Vagina (tissue), 2 donors: ENCODE results near the gene ZNF784. TPM values are rescaled to one million over a fixed set of nuclear protein-coding genes. Genes with fewer than 3 reads are reported as not detected.

Experiments used
- DNase-seq, 2 donors: peaks; one replicate each; pipeline ENCODE4 v3.0.0-alpha.2; 2017; ENCODE audit errors: extremely low spot score in 2 of 2
- H3K27ac ChIP-seq: fragments of 200-600 bp; sonication (generic); one replicate; pipeline ENCODE4 v1.5.1; 2019
- H3K27me3 ChIP-seq: fragments of 200-600 bp; sonication (generic); one replicate; pipeline ENCODE4 v1.5.1; 2019
- H3K36me3 ChIP-seq, 2 donors: fragments of 200-600 bp; sonication (generic); one replicate each; pipeline ENCODE4 v1.5.1; 2017 to 2019
- H3K4me1 ChIP-seq: fragments of 200-600 bp; sonication (generic); one replicate; pipeline ENCODE4 v1.5.1; 2019
- H3K4me3 ChIP-seq, 2 donors: fragments of 200-600 bp; sonication (generic); 1 replicate in 1 of 2; 2 replicates in 1 of 2; pipeline ENCODE4 v1.5.1; 2016 to 2019
- H3K9me3 ChIP-seq: fragments of 200-600 bp; sonication (generic); one replicate; pipeline ENCODE4 v1.5.1; 2019
- CTCF ChIP-seq, 3 experiments: fragments of 450-650 bp in 2 of 3; fragments of 200-600 bp in 1 of 3; sonication (generic) in 1 of 3; IDR thresholded peaks; one replicate each; pipeline ENCODE4 v1.5.1; 2017 to 2019; ENCODE audit warnings: antibody characterized with exemption in 3 of 3, mild to moderate bottlenecking in 2 of 3, moderate library complexity in 2 of 3
- POLR2A ChIP-seq, 2 donors: fragments of 450-650 bp; IDR thresholded peaks; one replicate each; pipeline ENCODE4 v1.6.1; 2017; ENCODE audit warnings: antibody characterized with exemption in 2 of 2, mild to moderate bottlenecking in 2 of 2, moderate library complexity in 2 of 2
- POLR2AphosphoS5 ChIP-seq, 2 donors: sonication (generic); formaldehyde crosslinking; IDR thresholded peaks; one replicate each; pipeline ENCODE4 v1.9.0; 2017; ENCODE audit warnings: antibody characterized with exemption in 2 of 2, mild to moderate bottlenecking in 2 of 2, low read depth in 1 of 2; ENCODE audit not compliant: insufficient read depth in 1 of 2
- intact Hi-C: fragments of 100-400 bp; cut with DNase I; formaldehyde crosslinking; loops from one replicate; pipeline ENCODE4 v1.15.1; 2023
- total RNA-seq: library from RNA; depleted of rRNA; stranded (reverse); fragments of >200 nt; gene quantifications from one replicate; pipeline ENCODE4 v1.2.3, GENCODE V29; 2016

The ZNF784 gene
- total RNA-seq, 1 donor from 2014 or later, result 5.2 TPM

- Histone ChIP-seq H3K27ac (no peak overlapping the region), H3K9me3 (no peaks in the 10 kb centered on the region), H3K4me3 (no peak overlapping the region), H3K27me3 (no peaks in the 10 kb centered on the region), H3K4me1 (no peaks in the 10 kb centered on the region), H3K36me3 (peaks cover 0 to 78% of the 10 kb centered on the region in 2 donors)
- DNase-seq, result no peak
- TF ChIP-seq CTCF (IDR thresholded peaks at IDR 0.05) (no peak), POLR2AphosphoS5 (IDR thresholded peaks at IDR 0.05; ENCODE audit: insufficient read depth in 1 of 2, low read depth in 1 of 2) (no peak), POLR2A (IDR thresholded peaks at IDR 0.05) (no peak)
- intact Hi-C loops, result loop anchor here (10.0 kb wide), 1 partner anchor 553 kb away; the partner anchor contains the start of gene PPP1R12C
These were observed 43.6 kb upstream of the ZNF784 start for GRCh38 chr19:55667958-55668357.

GRCh38 chr19:55667511-55667910 is 43.1 kb upstream of the ZNF784 start:
- Histone ChIP-seq H3K4me3 (no peak overlapping the region), H3K4me1 (no peaks in the 10 kb centered on the region), H3K9me3 (no peaks in the 10 kb centered on the region), H3K36me3 (peaks cover 0 to 79% of the 10 kb centered on the region in 2 donors), H3K27ac (no peak overlapping the region), H3K27me3 (no peaks in the 10 kb centered on the region)
- DNase-seq, result no peak
- no peak for TF ChIP-seq POLR2AphosphoS5 (IDR thresholded peaks at IDR 0.05; ENCODE audit: insufficient read depth in 1 of 2, low read depth in 1 of 2)
- no peak for TF ChIP-seq CTCF (IDR thresholded peaks at IDR 0.05)
- no peak for TF ChIP-seq POLR2A (IDR thresholded peaks at IDR 0.05)
- intact Hi-C loops, result loop anchor here (10.0 kb wide), 1 partner anchor 553 kb away; the partner anchor contains the start of gene PPP1R12C

- H3K4me1 ChIP-seq, result no peaks in the 10 kb centered on the region
- H3K36me3 ChIP-seq, result peaks cover 0 to 84% of the 10 kb centered on the region in 2 donors
These were observed 42.6 kb upstream of the ZNF784 start for GRCh38 chr19:55667006-55667381.

GRCh38 chr19:55666343-55667005 is 42.1 kb upstream of the ZNF784 start:
- no peaks in the 10 kb centered on the region for H3K9me3 ChIP-seq
- H3K36me3 ChIP-seq, result peaks cover 0 to 89% of the 10 kb centered on the region in 2 donors
- no peak overlapping the region for H3K4me3 ChIP-seq
- intact Hi-C loops, result loop anchor here (10.0 kb wide), 1 partner anchor 552 kb away; the partner anchor contains the start of gene PPP1R12C
- no peaks in the 10 kb centered on the region for H3K4me1 ChIP-seq
- no peak for DNase-seq
- no peaks in the 10 kb centered on the region for H3K27me3 ChIP-seq
- TF ChIP-seq POLR2A (IDR thresholded peaks at IDR 0.05), result no peak
- TF ChIP-seq POLR2AphosphoS5 (IDR thresholded peaks at IDR 0.05; ENCODE audit: insufficient read depth in 1 of 2, low read depth in 1 of 2), result no peak
- TF ChIP-seq CTCF (IDR thresholded peaks at IDR 0.05), result no peak
- no peak overlapping the region for H3K27ac ChIP-seq

More at GRCh38 chr19:55667006-55667381, 42.6 kb upstream of the ZNF784 start:
- Histone ChIP-seq H3K27me3 (no peaks in the 10 kb centered on the region), H3K27ac (no peak overlapping the region), H3K9me3 (no peaks in the 10 kb centered on the region), H3K4me3 (no peak overlapping the region)
- no peak for DNase-seq
- TF ChIP-seq POLR2AphosphoS5 (IDR thresholded peaks at IDR 0.05; ENCODE audit: insufficient read depth in 1 of 2, low read depth in 1 of 2) (no peak), CTCF (IDR thresholded peaks at IDR 0.05) (no peak), POLR2A (IDR thresholded peaks at IDR 0.05) (no peak)
- intact Hi-C loops, result loop anchor here (10.0 kb wide), 1 partner anchor 552 kb away; the partner anchor contains the start of gene PPP1R12C
